ENCODE results near the gene DERA.

GRCh38 chr12:15939111-15939510, 28.0 kb downstream of the DERA start:
- TF ChIP-seq CTCF (IDR thresholded peaks at IDR 0.05), result no peak
- TF ChIP-seq POLR2A (IDR thresholded peaks at IDR 0.05), result no peak
